ENCODE measurements around the gene KPNA5.

DNA sequence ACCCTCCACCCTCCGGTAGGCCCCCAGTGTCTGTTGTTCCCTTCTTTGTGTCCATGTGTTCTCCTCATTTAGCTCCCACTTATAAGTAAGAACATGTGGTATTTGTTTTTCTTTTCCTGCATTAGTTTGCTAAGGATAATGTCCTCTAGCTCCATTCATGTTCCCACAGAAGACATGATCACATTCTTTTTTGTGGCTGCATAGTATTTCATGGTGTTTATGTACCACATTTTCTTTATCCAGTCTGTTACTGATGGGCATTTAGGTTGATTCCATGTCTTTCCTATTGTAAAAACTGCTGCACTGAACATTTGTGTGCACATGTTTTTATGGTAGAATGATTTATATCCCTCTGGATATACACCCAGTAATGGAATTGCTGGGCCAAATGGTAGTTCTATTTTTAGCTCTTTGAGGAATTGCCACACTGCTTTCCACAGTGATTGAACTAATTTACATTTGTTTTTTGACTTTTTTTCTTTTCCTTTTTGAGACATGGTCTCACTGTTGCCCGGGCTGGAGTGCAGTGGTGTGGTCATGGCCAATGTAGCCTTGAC lies 4.5 kb downstream of the KPNA5 start:
- TF ChIP-seq, protein P1, sequence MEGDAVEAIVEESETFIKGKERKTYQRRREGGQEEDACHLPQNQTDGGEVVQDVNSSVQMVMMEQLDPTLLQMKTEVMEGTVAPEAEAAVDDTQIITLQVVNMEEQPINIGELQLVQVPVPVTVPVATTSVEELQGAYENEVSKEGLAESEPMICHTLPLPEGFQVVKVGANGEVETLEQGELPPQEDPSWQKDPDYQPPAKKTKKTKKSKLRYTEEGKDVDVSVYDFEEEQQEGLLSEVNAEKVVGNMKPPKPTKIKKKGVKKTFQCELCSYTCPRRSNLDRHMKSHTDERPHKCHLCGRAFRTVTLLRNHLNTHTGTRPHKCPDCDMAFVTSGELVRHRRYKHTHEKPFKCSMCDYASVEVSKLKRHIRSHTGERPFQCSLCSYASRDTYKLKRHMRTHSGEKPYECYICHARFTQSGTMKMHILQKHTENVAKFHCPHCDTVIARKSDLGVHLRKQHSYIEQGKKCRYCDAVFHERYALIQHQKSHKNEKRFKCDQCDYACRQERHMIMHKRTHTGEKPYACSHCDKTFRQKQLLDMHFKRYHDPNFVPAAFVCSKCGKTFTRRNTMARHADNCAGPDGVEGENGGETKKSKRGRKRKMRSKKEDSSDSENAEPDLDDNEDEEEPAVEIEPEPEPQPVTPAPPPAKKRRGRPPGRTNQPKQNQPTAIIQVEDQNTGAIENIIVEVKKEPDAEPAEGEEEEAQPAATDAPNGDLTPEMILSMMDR (IDR thresholded peaks at IDR 0.05): no peak
- TF ChIP-seq EP300 (IDR thresholded peaks at IDR 0.05) (no peak), POLR2A (IDR thresholded peaks at IDR 0.05) (no peak)
